ENCODE measurements around the gene CLCA4.
"Not testable (repeated sequence)": the region's sequence is repeated elsewhere in the genome, so short reads cannot be mapped to it uniquely, and the experiment has no call there.

The CLCA4 gene

GRCh38 chr1:86546787-86547221 lies at the start of gene CLCA4:
TSS of gene CLCA4 (plus strand) at chr1:86547078. CDS start at chr1:86547120, 42 bp downstream.
- no peak for DNase-seq (ENCODE audit: low read depth, low spot score)

DNA sequence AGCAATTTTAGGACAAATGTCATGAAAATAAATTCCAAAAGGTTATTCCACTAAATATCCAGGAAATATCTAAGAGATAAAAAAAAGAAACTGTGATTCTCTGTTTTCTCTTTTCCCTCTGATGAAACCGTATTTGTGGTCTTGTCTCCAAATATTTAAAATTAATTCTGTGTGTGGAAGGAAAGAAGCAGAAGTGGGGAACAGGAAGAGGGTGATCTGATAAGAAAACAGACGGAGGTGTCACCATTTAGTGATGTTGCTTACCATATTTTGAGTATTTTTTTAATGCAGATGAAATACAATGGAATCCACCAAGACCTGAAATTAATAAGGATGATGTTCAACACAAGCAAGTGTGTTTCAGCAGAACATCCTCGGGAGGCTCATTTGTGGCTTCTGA lies 48.6 kb upstream of the CLCA4 start:
- DNase-seq (ENCODE audit: low read depth, low spot score), result no peak

DNA sequence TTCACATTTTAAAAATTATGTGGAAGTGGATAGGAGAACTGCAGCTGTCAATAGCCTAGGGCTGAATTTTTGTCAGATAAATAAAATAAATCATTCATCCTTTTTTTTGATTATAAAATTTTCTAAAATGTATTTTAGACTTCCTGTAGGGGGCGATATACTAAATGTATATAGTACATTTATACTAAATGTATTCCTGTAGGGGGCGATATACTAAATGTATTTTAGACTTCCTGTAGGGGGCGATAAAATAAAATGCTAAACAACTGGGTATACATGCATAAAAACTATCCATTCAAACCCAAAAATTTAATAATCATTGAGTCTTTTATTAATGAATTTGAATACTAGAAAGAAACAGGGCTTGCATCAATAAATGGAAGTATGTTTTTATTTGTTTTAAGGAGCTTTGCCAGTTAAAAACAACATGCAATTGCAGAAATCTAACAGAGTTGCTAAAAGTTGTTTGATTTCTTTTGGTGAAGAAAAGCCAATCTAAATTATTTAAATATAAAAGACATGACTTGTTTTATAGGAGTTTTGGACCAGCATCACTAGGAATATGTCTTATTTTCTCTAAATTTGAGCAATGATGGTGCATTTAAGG lies 46.8 kb upstream of the CLCA4 start:
- DNase-seq (ENCODE audit: low read depth, low spot score), result no peak

DNA sequence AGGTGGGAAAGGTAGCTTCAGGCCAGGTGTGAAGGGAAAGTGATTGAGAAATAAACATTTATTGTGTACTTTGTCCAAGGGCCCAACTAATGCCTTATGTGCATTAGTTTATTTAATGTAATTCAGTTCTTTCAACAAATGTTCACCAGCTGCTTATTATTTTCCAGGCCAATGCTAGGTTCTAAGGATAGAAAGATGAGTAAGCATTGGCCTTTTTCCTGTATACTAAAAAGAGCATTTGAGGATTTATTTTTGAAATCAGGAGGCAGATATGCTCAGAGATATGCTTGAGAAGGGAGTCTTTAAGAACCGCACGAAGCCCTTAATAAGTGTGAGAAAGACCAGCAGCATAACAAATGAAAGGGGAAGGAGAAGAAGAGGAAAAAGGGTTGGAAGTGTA lies 46.2 kb upstream of the CLCA4 start:
- DNase-seq (ENCODE audit: low read depth, low spot score), result no peak

- not testable (repeated sequence) for DNase-seq (ENCODE audit: low read depth, low spot score)
Observed at GRCh38 chr1:86502125-86502646, 44.7 kb upstream of the CLCA4 start.

GRCh38 chr1:86502721-86503405 lies 44.0 kb upstream of the CLCA4 start:
- DNase-seq (ENCODE audit: low read depth, low spot score), result no peak

DNA sequence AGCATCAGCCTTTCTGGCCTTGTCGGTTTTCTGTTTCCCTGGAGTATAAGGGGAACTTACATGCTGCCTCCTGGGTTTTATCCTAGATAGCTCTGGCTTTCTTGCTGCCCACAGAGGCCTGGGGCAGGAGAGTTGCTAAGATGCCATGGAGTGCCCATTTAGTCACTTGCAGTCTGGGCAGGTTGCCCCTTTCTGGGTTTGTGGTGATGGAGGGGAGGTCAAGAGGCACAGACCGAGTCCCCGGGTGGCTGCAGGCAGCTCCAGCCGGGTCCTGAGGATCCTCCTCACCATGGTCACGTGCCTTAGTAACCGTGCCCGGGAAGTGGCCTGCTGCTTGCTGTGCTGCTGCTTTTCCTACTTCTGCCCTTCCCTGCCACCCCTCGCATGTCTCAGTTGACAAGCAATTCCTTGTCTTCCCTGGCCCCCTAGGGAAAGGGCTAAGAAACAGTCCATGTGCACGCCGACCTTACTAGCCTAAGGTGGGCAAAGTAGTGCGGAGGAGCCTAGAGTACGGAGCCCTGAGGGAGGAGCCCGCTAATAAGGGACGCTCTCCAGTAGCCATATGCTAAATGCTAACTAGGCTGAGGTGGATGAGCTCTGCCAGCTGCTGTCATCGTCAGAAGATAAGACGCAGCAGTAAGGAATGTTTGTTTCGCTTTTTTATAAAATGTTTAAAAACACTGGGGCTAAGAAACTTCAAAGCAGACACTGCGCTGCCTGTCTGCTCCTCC lies 43.3 kb upstream of the CLCA4 start:
- DNase-seq (ENCODE audit: low read depth, low spot score), result no peak

GRCh38 chr1:86504137-86504479 lies 42.8 kb upstream of the CLCA4 start:
- DNase-seq (ENCODE audit: low read depth, low spot score), result no peak

GRCh38 chr1:86504895-86505563 lies 41.8 kb upstream of the CLCA4 start:
- no peak for DNase-seq (ENCODE audit: low read depth, low spot score)

DNA sequence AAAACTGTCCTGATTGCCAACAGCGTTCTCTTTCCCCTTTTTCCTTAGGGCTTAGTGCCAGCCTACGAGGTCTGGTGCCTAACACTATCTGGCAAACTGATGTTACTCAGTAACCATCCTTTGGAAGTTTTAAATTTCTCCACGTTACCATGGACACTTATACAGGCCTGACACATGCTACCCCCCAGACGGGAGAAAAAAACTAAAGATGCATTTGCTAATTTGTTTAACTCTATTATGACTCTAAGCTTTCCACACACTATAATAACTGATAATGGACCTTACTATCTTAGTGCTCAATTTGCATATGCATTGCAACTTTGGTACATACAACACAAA lies 41.3 kb upstream of the CLCA4 start:
- DNase-seq (ENCODE audit: low read depth, low spot score), result no peak

- DNase-seq (ENCODE audit: low read depth, low spot score), result no peak
Observed at GRCh38 chr1:86507935-86508582, 38.8 kb upstream of the CLCA4 start.

GRCh38 chr1:86508583-86508969 lies 38.3 kb upstream of the CLCA4 start:
- DNase-seq (ENCODE audit: low read depth, low spot score), result no peak

DNA sequence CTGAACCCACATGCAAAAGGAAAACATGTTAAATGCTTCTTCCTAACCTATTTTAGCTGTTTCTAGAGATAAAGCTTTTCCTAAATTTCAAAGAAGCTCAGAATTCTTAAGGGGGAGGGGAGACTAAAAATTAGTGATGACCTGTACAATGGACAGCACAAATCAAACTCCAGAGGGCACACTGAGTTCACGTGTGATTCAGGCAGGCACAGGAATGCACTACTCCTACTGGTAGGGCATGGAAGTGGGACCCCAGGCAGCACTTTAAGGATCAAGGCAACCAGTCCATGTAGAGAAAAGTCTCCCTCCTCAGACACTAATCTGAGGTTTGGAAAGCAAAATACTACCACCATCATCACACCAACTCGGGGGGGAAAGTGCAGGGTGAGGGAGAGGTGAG lies 31.3 kb upstream of the CLCA4 start:
- DNase-seq (ENCODE audit: low read depth, low spot score), result no peak

GRCh38 chr1:86516335-86516734 lies 30.5 kb upstream of the CLCA4 start:
- no peak for DNase-seq (ENCODE audit: low read depth, low spot score)

DNA sequence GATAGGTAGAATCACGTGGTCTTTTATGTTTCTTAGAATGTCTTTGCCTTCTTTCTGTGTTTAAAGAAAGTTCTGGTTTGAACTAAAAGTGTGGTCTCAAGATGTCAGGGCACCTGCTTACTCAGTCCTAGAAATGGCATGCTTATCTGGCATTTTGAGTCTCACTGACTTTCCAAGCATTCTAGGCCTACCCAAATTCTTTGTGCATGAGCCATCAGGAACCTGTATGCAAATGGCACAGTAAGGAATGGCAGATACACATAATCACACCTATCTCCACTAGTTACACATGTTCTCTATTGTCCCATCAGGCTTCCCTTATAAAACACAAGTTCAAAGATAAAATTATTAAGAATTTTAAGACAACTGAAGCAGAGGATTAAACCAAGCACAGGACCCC lies 29.5 kb upstream of the CLCA4 start:
- no peak for DNase-seq (ENCODE audit: low read depth, low spot score)

DNA sequence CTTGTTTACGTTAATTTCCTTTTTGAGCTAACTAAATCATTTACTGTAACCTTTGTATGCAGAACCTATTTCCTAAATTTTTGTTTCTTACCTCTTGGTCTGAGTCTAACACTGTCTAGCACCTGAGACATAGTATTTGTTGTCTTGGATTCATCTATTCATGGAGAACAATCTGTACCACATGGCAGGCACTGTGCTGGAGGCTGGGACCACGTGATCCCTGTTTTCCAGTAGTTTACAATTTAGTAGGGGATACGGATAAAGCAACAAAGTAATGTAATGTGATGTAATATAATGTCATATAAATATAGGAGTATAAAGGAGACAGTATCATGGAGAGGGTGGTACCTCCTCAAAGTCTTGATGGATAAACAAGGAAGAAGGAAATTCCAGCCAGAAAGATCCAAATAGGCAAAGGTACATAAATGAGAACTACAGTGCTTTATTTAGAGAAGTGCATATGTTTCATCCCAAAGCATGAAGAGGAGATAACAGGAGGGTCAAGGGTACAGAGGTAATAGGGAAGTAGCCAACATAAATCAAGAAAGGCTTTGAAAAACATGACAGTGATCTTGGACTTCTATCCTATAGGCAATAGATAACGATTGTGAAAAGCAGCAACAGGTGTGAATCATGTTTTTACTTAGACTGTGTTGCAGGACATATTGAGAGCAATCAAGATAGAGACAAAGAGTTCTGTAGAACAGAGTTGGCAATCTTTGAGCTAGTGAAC lies 25.9 kb upstream of the CLCA4 start:
- DNase-seq (ENCODE audit: low read depth, low spot score), result no peak

GRCh38 chr1:86521522-86521891 lies 25.4 kb upstream of the CLCA4 start:
- DNase-seq (ENCODE audit: low read depth, low spot score), result no peak

DNA sequence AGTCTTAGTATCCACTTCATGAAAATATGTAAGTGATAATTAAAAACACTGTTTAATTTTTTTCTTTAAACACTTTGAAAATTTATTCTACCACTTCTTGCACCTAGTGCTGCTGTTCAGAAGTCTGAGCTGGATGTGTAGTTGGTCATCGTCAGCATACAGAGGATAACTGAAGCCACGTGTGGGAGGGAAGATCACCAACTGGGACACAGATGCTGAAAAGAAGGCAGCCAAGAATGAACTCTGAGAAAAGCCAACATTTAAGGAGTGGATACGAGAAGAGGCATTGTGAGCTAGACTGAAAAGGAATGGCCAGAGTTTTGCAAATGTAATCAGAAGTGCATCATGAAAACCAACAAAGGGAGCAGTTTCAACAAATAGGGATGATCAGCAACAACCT lies 24.6 kb upstream of the CLCA4 start:
- DNase-seq (ENCODE audit: low read depth, low spot score), result no peak

GRCh38 chr1:86523670-86524354 lies 23.1 kb upstream of the CLCA4 start:
- no peak for DNase-seq (ENCODE audit: low read depth, low spot score)

- DNase-seq (ENCODE audit: low read depth, low spot score), result no peak
Observed at GRCh38 chr1:86527306-86527705, 19.6 kb upstream of the CLCA4 start.

Data from activated CD4-positive, CD25-positive, alpha-beta regulatory T cell treated with anti-CD3 and anti-CD28 coated beads, Interleukin-2, amount 50 U/mL, for 16 hours (primary cell).